PC-3 (cell line): Measurements from ENCODE around the gene MARCHF3. TPM values are rescaled to one million over a fixed set of nuclear protein-coding genes. Genes with fewer than 3 reads are reported as not detected.

ENCODE experiments used
- ATAC-seq: fragments of 200-7000 bp; cut with Tn5 transposase; 2 replicates; pipeline ENCODE4 v1.9.1; 2020; ENCODE audit warnings: mild to moderate bottlenecking, moderate library complexity
- BruUV-seq: library from RNA; stranded (reverse); fragments of 400-500 nt; replicated peaks from 2 replicates; lab custom pipeline; 2021; lab: Mats Ljungman, UMichigan
- CTCF ChIA-PET: fragments of 300-600 bp; sonication (Branson Sonifier 250); formaldehyde crosslinking; loops from one replicate; lab custom pipeline; 2022; ENCODE audit warnings: antibody characterized with exemption; lab: Charles Lee
- POLR2A ChIA-PET: fragments of 300-600 bp; sonication (Branson Sonifier 250); formaldehyde crosslinking; loops from one replicate; lab custom pipeline; 2022; ENCODE audit warnings: antibody characterized with exemption; ENCODE audit not compliant: unreplicated experiment; lab: Charles Lee
- DNase-seq: peaks from one replicate; pipeline ENCODE4 v3.0.0-alpha.2; 2015
- H2AFZ ChIP-seq: fragments of 300-600 bp; sonication (generic); 2 replicates; pipeline ENCODE4 v1.6.0; 2016; ENCODE audit warnings: antibody characterized with exemption, low read length
- H3F3A ChIP-seq: fragments of 300-600 bp; sonication (generic); one replicate; pipeline ENCODE4 v1.6.0; 2017; ENCODE audit warnings: antibody characterized with exemption, low read length, control low read depth, mild to moderate bottlenecking; ENCODE audit not compliant: unreplicated experiment
- H3K27ac ChIP-seq: fragments of 300-600 bp; sonication (generic); 2 replicates; pipeline ENCODE4 v1.5.1; 2016; ENCODE audit warnings: mild to moderate bottlenecking, low read length
- H3K27me3 ChIP-seq: fragments of 300-600 bp; sonication (generic); 2 replicates; pipeline ENCODE4 v1.6.1; 2016; ENCODE audit warnings: low read length, mixed read lengths
- H3K36me3 ChIP-seq: fragments of 300-600 bp; sonication (generic); 2 replicates; pipeline ENCODE4 v1.6.1; 2016; ENCODE audit warnings: low read depth, mixed run types, low read length, mixed read lengths
- H3K4me1 ChIP-seq: fragments of 300-600 bp; sonication (generic); 2 replicates; pipeline ENCODE4 v1.5.1; 2016; ENCODE audit warnings: low read length; ENCODE audit not compliant: insufficient read depth
- H3K4me2 ChIP-seq: fragments of 300-600 bp; sonication (generic); 2 replicates; pipeline ENCODE4 v1.6.0; 2016; ENCODE audit warnings: low read length
- H3K4me3 ChIP-seq: fragments of 300-600 bp; sonication (generic); 2 replicates; pipeline ENCODE4 v1.5.1; 2016; ENCODE audit warnings: mild to moderate bottlenecking, low read length, mixed read lengths
- H3K79me2 ChIP-seq: fragments of 300-600 bp; sonication (generic); 2 replicates; pipeline ENCODE4 v1.6.1; 2017; ENCODE audit warnings: low read length, mixed read lengths
- H3K9ac ChIP-seq: fragments of 300-600 bp; sonication (generic); 2 replicates; pipeline ENCODE4 v1.6.0; 2016; ENCODE audit warnings: mild to moderate bottlenecking, low read length
- H3K9me2 ChIP-seq: fragments of 300-600 bp; sonication (generic); replicated peaks from 2 replicates; pipeline ENCODE4 v1.6.1; 2016; ENCODE audit warnings: mixed run types, low read length, mixed read lengths
- H3K9me3 ChIP-seq: fragments of 300-600 bp; sonication (generic); 2 replicates; pipeline ENCODE4 v1.6.1; 2016; ENCODE audit warnings: low read length, mixed read lengths
- H4K20me1 ChIP-seq: fragments of 300-600 bp; sonication (generic); 2 replicates; pipeline ENCODE4 v1.6.1; 2016; ENCODE audit warnings: low read length, mixed read lengths
- CTCF ChIP-seq: fragments of 300-600 bp; sonication (generic); conservative IDR thresholded peaks from 2 replicates; pipeline ENCODE4 v1.5.1; 2017; ENCODE audit warnings: antibody characterized with exemption, low read depth, mild to moderate bottlenecking, low read length
- EZH2 ChIP-seq: fragments of 300-600 bp; sonication (generic); IDR thresholded peaks from one replicate; pipeline ENCODE4 v1.6.1; 2017; ENCODE audit warnings: antibody characterized with exemption, mild to moderate bottlenecking, low read length; ENCODE audit not compliant: unreplicated experiment
- EZH2phosphoT487 ChIP-seq: fragments of 300-600 bp; sonication (generic); IDR thresholded peaks from 2 replicates; pipeline ENCODE4 v1.6.1; 2018; ENCODE audit warnings: mild to moderate bottlenecking, antibody characterized with exemption, low read length, borderline replicate concordance
- intact Hi-C: fragments of 100-400 bp; cut with micrococcal nuclease; formaldehyde crosslinking; loops from 2 replicates; pipeline ENCODE4 v1.9.0; 2023
- total RNA-seq: library from RNA; depleted of rRNA; stranded (reverse); fragments of >200 nt; gene quantifications from 2 replicates; pipeline ENCODE4 v1.2.3, GENCODE V29; 2014

MARCHF3 gene
- total RNA-seq, 1 experiment from 2014 or later, result 2.5 TPM

GRCh38 chr5:127001621-127002296 is 28.6 kb downstream of the MARCHF3 start:
- peak; percentile 7 for DNase-seq
- intact Hi-C loops, result no loop called here
- Histone ChIP-seq H3K4me2 (no peak overlapping the region), H3K27ac (no peak overlapping the region), H3K79me2 (no peaks in the 10 kb centered on the region), H3F3A (no peaks in the 10 kb centered on the region), H2AFZ (no peak overlapping the region), H3K27me3 (no peaks in the 10 kb centered on the region), H4K20me1 (no peaks in the 10 kb centered on the region), H3K9me3 (no peaks in the 10 kb centered on the region), H3K9me2 (no peaks in the 10 kb centered on the region), H3K36me3 (no peaks in the 10 kb centered on the region), H3K9ac (no peak overlapping the region), H3K4me3 (no peak overlapping the region), H3K4me1 (no peaks in the 10 kb centered on the region)
- no peak for ATAC-seq
- no peak for TF ChIP-seq CTCF
- TF ChIP-seq EZH2, result no peak
- no peak for TF ChIP-seq EZH2phosphoT487
- CTCF ChIA-PET, result no interaction called here
- no TSS peak for BruUV-seq
- POLR2A ChIA-PET, result no interaction called here

GRCh38 chr5:126998895-126999570 is 31.3 kb downstream of the MARCHF3 start:
- H3K27ac ChIP-seq, result no peak overlapping the region
- DNase-seq (no peak), ATAC-seq (no peak)
- no peak overlapping the region for H3K9ac ChIP-seq
- ChIA-PET POLR2A (no interaction called here), CTCF (no interaction called here)
- H3K27me3 ChIP-seq, result no peaks in the 10 kb centered on the region
- no peak overlapping the region for H2AFZ ChIP-seq
- H3K4me1 ChIP-seq, result no peaks in the 10 kb centered on the region
- no peaks in the 10 kb centered on the region for H3K36me3 ChIP-seq
- BruUV-seq, result no TSS peak
- H3K79me2 ChIP-seq, result no peaks in the 10 kb centered on the region
- TF ChIP-seq EZH2 (no peak), CTCF (no peak), EZH2phosphoT487 (no peak)
- H4K20me1 ChIP-seq, result no peaks in the 10 kb centered on the region
- no peaks in the 10 kb centered on the region for H3K9me2 ChIP-seq
- no peaks in the 10 kb centered on the region for H3F3A ChIP-seq
- intact Hi-C loops, result no loop called here
- H3K4me3 ChIP-seq, result no peak overlapping the region
- no peaks in the 10 kb centered on the region for H3K9me3 ChIP-seq
- H3K4me2 ChIP-seq, result no peak overlapping the region

- Histone ChIP-seq H2AFZ (no peak overlapping the region), H3K4me3 (no peak overlapping the region), H3K27me3 (no peaks in the 10 kb centered on the region), H3K27ac (no peak overlapping the region), H3K9me3 (no peaks in the 10 kb centered on the region), H3K4me1 (no peaks in the 10 kb centered on the region), H3K9me2 (no peaks in the 10 kb centered on the region), H4K20me1 (no peaks in the 10 kb centered on the region), H3K36me3 (no peaks in the 10 kb centered on the region), H3K79me2 (no peaks in the 10 kb centered on the region), H3F3A (no peaks in the 10 kb centered on the region), H3K4me2 (no peak overlapping the region), H3K9ac (no peak overlapping the region)
- CTCF ChIA-PET, result no interaction called here
- intact Hi-C loops, result no loop called here
- POLR2A ChIA-PET, result no interaction called here
- no peak for ATAC-seq
- BruUV-seq, result no TSS peak
- TF ChIP-seq EZH2phosphoT487, result no peak
- no peak for TF ChIP-seq EZH2
- TF ChIP-seq CTCF, result no peak
- no peak for DNase-seq
These were observed 32.1 kb downstream of the MARCHF3 start for GRCh38 chr5:126998201-126998631.
